KOPT-K1 (cell line): Measurements from ENCODE around the gene PIK3C3.

Experiments
- H3K27ac ChIP-seq: fragments of 200-600 bp; sonication (generic); 2 replicates; pipeline ENCODE4 v1.5.1; 2016; ENCODE audit warnings: antibody characterized with exemption, mild to moderate bottlenecking, low read depth, low read length; ENCODE audit not compliant: poor library complexity, severe bottlenecking
- H3K36me3 ChIP-seq: fragments of 200-600 bp; sonication (generic); 2 replicates; pipeline ENCODE4 v1.5.1; 2017; ENCODE audit warnings: antibody characterized with exemption, mild to moderate bottlenecking, low read length, moderate library complexity; ENCODE audit not compliant: insufficient read depth
- H3K9me3 ChIP-seq: fragments of 200-600 bp; sonication (generic); 2 replicates; pipeline ENCODE4 v1.5.1; 2017; ENCODE audit warnings: antibody characterized with exemption, low read length, mild to moderate bottlenecking; ENCODE audit not compliant: insufficient read depth, poor library complexity, severe bottlenecking

PIK3C3 gene

GRCh38 chr18:41940506-41941215 lies 14.4 kb upstream of the PIK3C3 start:
- Histone ChIP-seq H3K27ac (no peak overlapping the region), H3K9me3 (no peaks in the 10 kb centered on the region), H3K36me3 (no peaks in the 10 kb centered on the region)

GRCh38 chr18:41942254-41942653 lies 12.8 kb upstream of the PIK3C3 start:
- Histone ChIP-seq H3K27ac (no peak overlapping the region), H3K36me3 (no peaks in the 10 kb centered on the region), H3K9me3 (no peaks in the 10 kb centered on the region)

GRCh38 chr18:41948544-41949110 lies 6.4 kb upstream of the PIK3C3 start:
- H3K27ac ChIP-seq: no peak overlapping the region
- H3K9me3 ChIP-seq: no peaks in the 10 kb centered on the region
- H3K36me3 ChIP-seq: no peaks in the 10 kb centered on the region

- Histone ChIP-seq H3K9me3 (no peaks in the 10 kb centered on the region), H3K27ac (no peak overlapping the region), H3K36me3 (no peaks in the 10 kb centered on the region)
Observed at GRCh38 chr18:41949206-41949920, 5.7 kb upstream of the PIK3C3 start.

GRCh38 chr18:41955688-41956087 lies 654 bp downstream of the PIK3C3 start:
- H3K9me3 ChIP-seq: no peaks in the 10 kb centered on the region
- peak overlapping the region; percentile 46 for H3K27ac ChIP-seq
- peaks cover 31% of the 10 kb centered on the region for H3K36me3 ChIP-seq

- Histone ChIP-seq H3K27ac (no peak overlapping the region), H3K9me3 (no peaks in the 10 kb centered on the region), H3K36me3 (peaks cover 52% of the 10 kb centered on the region)
Observed at GRCh38 chr18:41959045-41959444, 4.0 kb downstream of the PIK3C3 start.

- peaks cover 74% of the 10 kb centered on the region for H3K36me3 ChIP-seq
Observed at GRCh38 chr18:41965634-41966255, 10.7 kb downstream of the PIK3C3 start.

GRCh38 chr18:41966943-41967342 lies 11.9 kb downstream of the PIK3C3 start:
- no peaks in the 10 kb centered on the region for H3K9me3 ChIP-seq
- no peak overlapping the region for H3K27ac ChIP-seq
- peaks cover 81% of the 10 kb centered on the region for H3K36me3 ChIP-seq

More at GRCh38 chr18:41965634-41966255, 10.7 kb downstream of the PIK3C3 start:
- H3K9me3 ChIP-seq: no peaks in the 10 kb centered on the region
- H3K27ac ChIP-seq: no peak overlapping the region

GRCh38 chr18:41967680-41968079 lies 12.6 kb downstream of the PIK3C3 start:
- H3K36me3 ChIP-seq: peaks cover 73% of the 10 kb centered on the region
- H3K27ac ChIP-seq: no peak overlapping the region
- H3K9me3 ChIP-seq: no peaks in the 10 kb centered on the region

GRCh38 chr18:41969881-41970280 lies 14.8 kb downstream of the PIK3C3 start:
- Histone ChIP-seq H3K36me3 (peaks cover 57% of the 10 kb centered on the region), H3K9me3 (no peaks in the 10 kb centered on the region), H3K27ac (no peak overlapping the region)

GRCh38 chr18:41972067-41972925 lies 17.3 kb downstream of the PIK3C3 start:
- Histone ChIP-seq H3K27ac (no peak overlapping the region), H3K36me3 (peaks cover 38% of the 10 kb centered on the region), H3K9me3 (no peaks in the 10 kb centered on the region)

GRCh38 chr18:41973983-41974382 lies 18.9 kb downstream of the PIK3C3 start:
- Histone ChIP-seq H3K9me3 (no peaks in the 10 kb centered on the region), H3K27ac (no peak overlapping the region), H3K36me3 (peaks cover 38% of the 10 kb centered on the region)

- peaks cover 32% of the 10 kb centered on the region for H3K36me3 ChIP-seq
- H3K27ac ChIP-seq: no peak overlapping the region
- H3K9me3 ChIP-seq: no peaks in the 10 kb centered on the region
Observed at GRCh38 chr18:41974796-41975201, 19.8 kb downstream of the PIK3C3 start.

GRCh38 chr18:41975284-41975683 lies 20.2 kb downstream of the PIK3C3 start:
- H3K36me3 ChIP-seq: peaks cover 27% of the 10 kb centered on the region
- no peak overlapping the region for H3K27ac ChIP-seq
- no peaks in the 10 kb centered on the region for H3K9me3 ChIP-seq
